ENCODE results near the gene TIMM44.

GRCh38 chr19:7888826-7889217 lies 54.6 kb downstream of the TIMM44 start:
- TF ChIP-seq CTCF (IDR thresholded peaks at IDR 0.05) (no peak), POLR2A (IDR thresholded peaks at IDR 0.05) (no peak)
